NCI-H524 treated with DMSO at 0.1 percent for 48 hours (cell line): Measurements from ENCODE around the gene THADA.
"Not testable (repeated sequence)": the region's sequence is repeated elsewhere in the genome, so short reads cannot be mapped to it uniquely, and the experiment has no call there.

Source experiments
- DNase-seq: peaks from one replicate; lab custom pipeline; 2025; lab: John Stamatoyannopoulos, UW

The THADA gene

DNA sequence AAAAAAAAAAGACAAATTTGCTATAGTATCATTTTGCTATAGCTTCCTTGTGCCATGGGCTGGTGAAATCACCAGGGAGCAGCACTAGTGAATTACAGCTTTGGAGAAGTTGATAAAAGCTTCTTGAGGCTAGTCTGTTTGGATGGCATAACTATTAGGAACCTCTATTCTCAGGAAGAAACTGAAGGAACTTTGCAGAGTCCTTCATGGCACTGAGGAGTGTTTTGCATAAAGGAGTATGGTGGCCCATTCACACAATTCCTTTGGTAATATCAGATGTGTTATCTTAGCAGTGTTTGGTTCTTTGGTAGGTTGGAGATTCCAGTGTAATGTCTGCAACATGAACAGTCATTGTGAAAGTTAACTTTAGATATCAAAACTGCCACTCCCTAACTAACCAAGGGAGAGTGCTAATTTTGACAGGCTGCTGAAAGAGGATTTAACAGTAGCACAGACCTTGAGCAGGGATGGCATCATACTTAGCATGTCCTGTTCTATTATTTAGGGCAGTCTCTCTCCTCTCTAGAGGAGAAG lies 292.8 kb downstream of the THADA start:
- DNase-seq: no peak

GRCh38 chr2:43302182-43302960 lies 293.5 kb downstream of the THADA start:
- DNase-seq: no peak

DNA sequence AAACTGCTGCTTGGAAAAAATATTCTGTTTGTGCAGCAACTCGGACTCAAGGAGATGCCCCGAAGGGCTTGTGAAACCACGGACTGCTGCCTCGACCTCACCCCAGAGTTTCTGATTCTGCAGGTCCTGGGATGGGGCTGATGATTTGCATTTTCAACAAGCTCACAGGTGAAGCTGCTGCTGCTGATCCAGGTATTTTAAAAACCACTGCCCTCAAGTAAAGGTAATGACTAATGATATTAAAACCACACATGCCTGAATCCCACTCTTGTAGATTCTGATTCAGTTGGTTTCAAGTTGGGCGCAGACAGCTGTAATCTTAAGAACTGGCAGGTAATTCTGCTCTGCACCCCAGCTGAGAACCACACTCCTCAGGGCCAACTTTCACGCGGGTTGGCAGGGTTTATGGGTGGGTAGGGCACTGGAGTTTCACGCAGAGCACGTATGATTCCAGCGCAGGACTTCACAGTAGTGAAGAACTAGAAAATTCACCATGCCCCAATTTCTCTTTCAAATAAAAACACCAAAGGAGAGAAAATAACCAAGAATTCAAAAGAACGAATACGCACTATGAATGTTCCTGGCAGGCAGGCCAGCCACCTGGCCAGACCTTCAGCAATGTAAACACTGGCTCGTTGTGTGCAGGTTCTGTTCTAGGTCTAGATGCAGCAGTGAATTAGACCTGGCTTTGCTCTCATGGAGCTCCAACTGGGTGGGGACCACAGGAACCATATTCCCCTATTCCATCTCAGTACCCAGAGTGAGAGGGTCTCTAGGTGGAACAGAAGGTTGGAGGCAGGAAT lies 294.9 kb downstream of the THADA start:
- DNase-seq: no peak

- DNase-seq: no peak
Observed at GRCh38 chr2:43300222-43300621, 295.6 kb downstream of the THADA start.

DNA sequence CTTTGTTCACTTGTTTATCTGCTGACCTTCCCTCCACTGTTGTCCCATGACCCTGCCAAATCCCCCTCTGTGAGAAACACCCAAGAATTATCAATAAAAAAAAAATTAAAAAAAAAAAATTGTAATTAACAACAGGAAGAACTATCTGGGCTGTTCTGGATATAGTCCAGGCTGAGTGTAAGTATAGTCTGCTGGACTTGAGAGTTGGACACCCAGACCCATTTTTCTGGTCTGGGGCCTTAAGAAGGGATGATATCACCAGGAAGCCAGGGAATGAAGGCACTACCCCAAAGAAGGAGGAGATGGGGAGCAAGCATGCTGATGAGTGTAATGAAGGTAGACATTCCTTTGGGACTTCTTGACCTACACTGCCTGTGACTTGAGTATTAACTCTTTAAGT lies 297.3 kb downstream of the THADA start:
- no peak for DNase-seq

DNA sequence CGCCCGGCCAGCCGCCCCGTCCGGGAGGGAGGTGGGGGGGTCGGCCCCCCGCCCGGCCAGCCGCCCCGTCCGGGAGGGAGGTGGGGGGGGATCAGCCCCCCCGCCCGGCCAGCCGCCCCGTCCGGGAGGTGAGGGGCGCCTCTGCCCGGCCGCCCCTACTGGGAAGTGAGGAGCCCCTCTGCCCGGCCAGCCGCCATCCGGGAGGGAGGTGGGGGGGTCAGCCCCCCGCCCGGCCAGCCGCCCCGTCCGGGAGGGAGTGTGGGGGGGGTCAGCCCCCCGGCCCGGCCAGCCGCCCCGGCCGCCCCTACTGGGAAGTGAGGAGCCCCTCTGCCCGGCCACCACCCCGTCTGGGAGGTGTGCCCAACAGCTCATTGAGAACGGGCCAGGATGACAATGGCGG lies 298.1 kb downstream of the THADA start:
- not testable (repeated sequence) for DNase-seq

- no peak for DNase-seq
Observed at GRCh38 chr2:43294973-43295603, 300.8 kb downstream of the THADA start.

- no peak for DNase-seq
Observed at GRCh38 chr2:43293744-43294695, 301.8 kb downstream of the THADA start.

GRCh38 chr2:43292851-43293743 lies 302.7 kb downstream of the THADA start:
- no peak for DNase-seq

GRCh38 chr2:43292297-43292696 lies 303.5 kb downstream of the THADA start:
- no peak for DNase-seq

DNA sequence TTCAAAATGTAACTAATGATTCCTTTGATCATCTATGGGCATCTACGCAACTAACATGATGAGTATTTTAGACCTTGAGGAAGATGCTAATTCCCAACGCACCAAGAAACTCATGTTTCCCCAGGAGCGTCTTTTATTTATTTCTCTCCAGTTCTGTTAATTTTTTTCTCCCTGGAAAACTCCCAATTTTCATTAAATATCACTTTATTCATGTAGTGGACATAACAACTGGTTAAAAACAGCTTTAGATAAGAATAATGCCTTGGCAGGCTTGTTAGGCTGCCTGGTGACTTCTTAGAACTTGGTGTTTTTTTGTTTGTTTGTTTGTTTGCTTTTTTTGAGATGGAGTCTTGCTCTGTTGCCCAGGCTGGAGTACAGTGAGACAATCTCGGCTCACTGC lies 306.5 kb downstream of the THADA start:
- no peak for DNase-seq

DNA sequence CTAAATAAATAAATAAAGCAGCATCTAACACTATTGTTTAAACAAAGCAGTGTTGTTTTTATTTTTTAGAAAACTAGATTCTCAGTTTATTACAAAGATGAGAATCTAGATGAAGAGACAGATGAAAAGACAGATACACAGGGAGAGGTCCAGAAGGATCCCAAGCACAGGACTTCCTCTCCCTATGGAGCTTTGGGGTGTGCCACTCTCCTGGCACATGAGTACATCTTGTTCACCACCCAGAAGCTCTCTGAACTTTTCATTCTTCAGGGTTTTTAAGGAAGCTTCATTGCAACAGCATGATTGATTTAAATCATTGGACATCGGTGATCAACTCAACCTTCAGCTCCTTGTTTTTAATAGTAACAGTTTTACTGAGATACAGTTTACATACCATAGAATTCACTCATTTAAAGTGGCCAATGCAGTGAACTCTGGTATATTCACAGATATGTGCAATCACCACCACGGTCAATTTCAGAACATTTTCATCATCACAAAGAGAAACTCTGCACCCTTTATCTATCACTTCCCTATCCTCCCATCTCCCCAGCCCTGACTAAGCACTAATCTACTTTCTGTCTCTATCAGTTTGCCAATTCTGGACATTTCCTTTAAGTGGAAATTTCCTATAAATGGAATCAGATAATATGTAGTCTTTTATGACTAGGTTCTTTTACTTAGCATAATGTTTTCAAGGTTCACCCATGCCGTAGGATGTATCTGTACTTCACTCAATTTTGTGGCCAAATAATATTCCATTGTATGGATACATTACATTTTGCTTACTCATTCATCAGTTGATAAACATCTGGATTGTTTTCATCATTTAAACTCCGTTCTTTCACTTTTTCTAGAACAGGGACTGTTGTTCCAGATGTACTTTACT lies 307.2 kb downstream of the THADA start:
- no peak for DNase-seq

DNA sequence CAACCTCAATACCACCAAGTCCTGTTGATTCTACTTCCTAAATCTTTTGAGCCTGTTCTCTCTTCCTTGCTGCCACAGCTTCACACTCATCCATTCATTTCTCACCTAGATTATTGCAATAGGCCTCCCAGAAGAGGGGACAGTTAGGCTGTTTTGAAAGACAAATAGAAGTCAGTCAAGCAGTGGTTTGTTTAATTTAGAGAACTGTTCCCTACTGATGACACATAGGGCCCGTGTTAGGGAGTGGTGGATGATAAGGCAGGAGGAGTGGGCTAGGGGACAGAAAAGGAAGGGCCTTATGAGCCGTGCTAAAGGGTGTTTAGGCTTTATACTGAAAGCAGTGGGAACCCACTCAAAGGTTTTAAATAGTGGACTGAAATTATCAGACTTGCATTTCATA lies 309.9 kb downstream of the THADA start:
- DNase-seq: no peak

DNA sequence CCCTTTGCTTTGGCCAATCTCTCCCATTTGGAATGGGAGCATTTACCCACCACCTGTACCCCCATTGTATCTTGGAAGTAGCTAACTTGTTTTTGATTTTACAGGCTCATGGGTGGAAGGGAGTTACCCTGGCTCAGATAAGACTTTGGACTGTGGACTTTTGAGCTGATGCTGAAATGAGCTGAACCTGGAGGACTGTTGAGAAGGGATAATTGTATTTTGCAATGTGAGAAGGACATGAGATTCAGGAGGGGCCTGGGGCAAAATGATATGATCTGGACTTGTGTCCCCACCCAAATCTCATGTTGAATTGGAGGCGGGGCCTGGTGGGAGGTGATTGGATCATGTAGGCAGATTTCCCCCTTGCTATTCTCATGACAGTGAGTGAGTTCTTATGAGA lies 310.9 kb downstream of the THADA start:
- no peak for DNase-seq

GRCh38 chr2:43284347-43284746 lies 311.5 kb downstream of the THADA start:
- not testable (repeated sequence) for DNase-seq

GRCh38 chr2:43280994-43281393 lies 314.8 kb downstream of the THADA start:
- no peak for DNase-seq

GRCh38 chr2:43279317-43279840 lies 316.5 kb downstream of the THADA start:
- DNase-seq: no peak

DNA sequence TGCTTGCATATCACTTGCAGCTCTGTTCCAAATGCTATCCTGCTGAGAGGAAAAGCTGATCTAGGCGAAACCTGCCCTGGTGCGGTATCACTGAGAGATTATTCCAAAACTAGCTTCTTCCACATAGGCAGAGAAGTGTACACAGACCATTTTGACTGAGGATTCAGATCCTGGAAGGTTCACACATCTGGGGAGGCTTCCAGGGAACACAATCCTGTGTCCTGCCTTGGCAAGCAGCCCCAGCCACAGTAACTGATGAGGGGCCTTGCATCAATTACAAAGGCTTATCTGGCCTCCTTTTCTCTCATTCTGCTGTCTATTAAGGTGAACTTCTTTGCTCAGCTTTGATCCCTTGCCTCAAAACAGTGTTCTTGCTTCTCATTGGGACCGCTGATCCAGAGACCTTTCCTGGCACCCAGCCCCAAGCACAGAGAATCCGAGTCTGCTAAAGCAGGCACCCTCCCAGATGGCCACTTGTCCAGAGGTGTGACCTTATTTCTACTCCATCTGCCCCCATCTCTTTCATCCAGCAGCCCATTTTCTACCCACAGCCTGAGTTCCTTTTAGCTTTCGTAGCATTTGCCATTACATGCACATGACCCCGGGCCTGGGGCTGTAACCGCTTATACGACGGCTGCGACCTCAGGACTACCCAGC lies 317.1 kb downstream of the THADA start:
- DNase-seq: no peak

GRCh38 chr2:43276962-43277391 lies 318.9 kb downstream of the THADA start:
- DNase-seq: no peak
